Raji (cell line): ENCODE data around the gene COX19.

ENCODE experiments used
- POLR2A ChIP-seq: IDR thresholded peaks from 2 replicates; pipeline ENCODE4 v1.6.1; 2011; ENCODE audit warnings: low read depth, low read length, control low read depth; ENCODE audit not compliant: insufficient read depth

Gene COX19

GRCh38 chr7:949021-949934 is 26.1 kb downstream of the COX19 start:
- no peak for TF ChIP-seq POLR2A

- no peak for TF ChIP-seq POLR2A
Measured at GRCh38 chr7:947391-948210, 27.7 kb downstream of the COX19 start.

GRCh38 chr7:946256-946996 is 28.9 kb downstream of the COX19 start:
- no peak for TF ChIP-seq POLR2A

- no peak for TF ChIP-seq POLR2A
Measured at GRCh38 chr7:945556-946255, 29.6 kb downstream of the COX19 start.

- TF ChIP-seq POLR2A: no peak
Measured at GRCh38 chr7:945147-945555, 30.2 kb downstream of the COX19 start.

GRCh38 chr7:944744-945143 is 30.6 kb downstream of the COX19 start:
- TF ChIP-seq POLR2A: no peak

GRCh38 chr7:940599-941408 is 34.5 kb downstream of the COX19 start:
- TF ChIP-seq POLR2A: no peak

- TF ChIP-seq POLR2A: no peak
Measured at GRCh38 chr7:939843-940242, 35.5 kb downstream of the COX19 start.

- no peak for TF ChIP-seq POLR2A
Measured at GRCh38 chr7:938546-939185, 36.7 kb downstream of the COX19 start.

- TF ChIP-seq POLR2A: no peak
Measured at GRCh38 chr7:937856-938484, 37.4 kb downstream of the COX19 start.

- TF ChIP-seq POLR2A: no peak
Measured at GRCh38 chr7:936386-937054, 38.8 kb downstream of the COX19 start.

GRCh38 chr7:935874-936385 is 39.4 kb downstream of the COX19 start:
- no peak for TF ChIP-seq POLR2A
